ENCODE results near the gene ADARB2. TPM values are rescaled to one million over a fixed set of nuclear protein-coding genes. Genes with fewer than 3 reads are reported as not detected.

Gene ADARB2
- total RNA-seq, 1 donor from 2014 or later, result 1.8 TPM

- TF ChIP-seq CTCF (conservative IDR thresholded peaks at IDR 0.05), result no peak
- Mint-ChIP-seq H3K4me3 (no peak overlapping the region), H3K27ac (ENCODE audit: unreplicated experiment) (no peak overlapping the region), H3K27me3 (ENCODE audit: low read depth) (no peaks in the 10 kb centered on the region), H3K9me3 (peaks cover 3% of the 10 kb centered on the region), H3K4me1 (peaks cover 12% of the 10 kb centered on the region), H3K36me3 (ENCODE audit: low read depth) (no peaks in the 10 kb centered on the region)
- DNase-seq (ENCODE audit: low read depth, low spot score), result no peak
Measured at GRCh38 chr10:1627945-1628344, 109.4 kb downstream of the ADARB2 start.

GRCh38 chr10:1626835-1627234 lies 110.5 kb downstream of the ADARB2 start:
- DNase-seq (ENCODE audit: low read depth, low spot score), result no peak
- Mint-ChIP-seq H3K4me3 (no peak overlapping the region), H3K9me3 (peaks cover 3% of the 10 kb centered on the region), H3K27ac (ENCODE audit: unreplicated experiment) (peak overlapping the region; percentile 6), H3K27me3 (ENCODE audit: low read depth) (peaks cover 2% of the 10 kb centered on the region), H3K36me3 (ENCODE audit: low read depth) (peaks cover 2% of the 10 kb centered on the region), H3K4me1 (peaks cover 12% of the 10 kb centered on the region)
- no peak for TF ChIP-seq CTCF (conservative IDR thresholded peaks at IDR 0.05)

GRCh38 chr10:1626410-1626809 lies 110.9 kb downstream of the ADARB2 start:
- DNase-seq (ENCODE audit: low read depth, low spot score), result no peak
- H3K4me3 Mint-ChIP-seq, result no peak overlapping the region
- no peak for TF ChIP-seq CTCF (conservative IDR thresholded peaks at IDR 0.05)
- H3K4me1 Mint-ChIP-seq, result peaks cover 12% of the 10 kb centered on the region
- peaks cover 3% of the 10 kb centered on the region for H3K9me3 Mint-ChIP-seq
- H3K36me3 Mint-ChIP-seq (ENCODE audit: low read depth), result peaks cover 2% of the 10 kb centered on the region
- peaks cover 2% of the 10 kb centered on the region for H3K27me3 Mint-ChIP-seq (ENCODE audit: low read depth)
- no peak overlapping the region for H3K27ac Mint-ChIP-seq (ENCODE audit: unreplicated experiment)

- no peak overlapping the region for H3K27ac Mint-ChIP-seq (ENCODE audit: unreplicated experiment)
- peaks cover 12% of the 10 kb centered on the region for H3K4me1 Mint-ChIP-seq
- H3K9me3 Mint-ChIP-seq, result peaks cover 3% of the 10 kb centered on the region
- H3K4me3 Mint-ChIP-seq, result no peak overlapping the region
- peaks cover 2% of the 10 kb centered on the region for H3K27me3 Mint-ChIP-seq (ENCODE audit: low read depth)
- TF ChIP-seq CTCF (conservative IDR thresholded peaks at IDR 0.05), result no peak
- H3K36me3 Mint-ChIP-seq (ENCODE audit: low read depth), result peaks cover 2% of the 10 kb centered on the region
- no peak for DNase-seq (ENCODE audit: low read depth, low spot score)
Measured at GRCh38 chr10:1625731-1626130, 111.6 kb downstream of the ADARB2 start.

- Mint-ChIP-seq H3K27ac (ENCODE audit: unreplicated experiment) (no peak overlapping the region), H3K36me3 (ENCODE audit: low read depth) (peaks cover 2% of the 10 kb centered on the region), H3K4me3 (no peak overlapping the region), H3K9me3 (peaks cover 3% of the 10 kb centered on the region), H3K4me1 (peaks cover 8% of the 10 kb centered on the region), H3K27me3 (ENCODE audit: low read depth) (peaks cover 2% of the 10 kb centered on the region)
- TF ChIP-seq CTCF (conservative IDR thresholded peaks at IDR 0.05), result no peak
- no peak for DNase-seq (ENCODE audit: low read depth, low spot score)
Measured at GRCh38 chr10:1625079-1625478, 112.2 kb downstream of the ADARB2 start.

GRCh38 chr10:1624240-1624639 lies 113.1 kb downstream of the ADARB2 start:
- peaks cover 2% of the 10 kb centered on the region for H3K36me3 Mint-ChIP-seq (ENCODE audit: low read depth)
- H3K9me3 Mint-ChIP-seq, result no peaks in the 10 kb centered on the region
- no peak overlapping the region for H3K27ac Mint-ChIP-seq (ENCODE audit: unreplicated experiment)
- H3K4me1 Mint-ChIP-seq, result no peaks in the 10 kb centered on the region
- no peak overlapping the region for H3K4me3 Mint-ChIP-seq
- peaks cover 2% of the 10 kb centered on the region for H3K27me3 Mint-ChIP-seq (ENCODE audit: low read depth)
- no peak for DNase-seq (ENCODE audit: low read depth, low spot score)
- TF ChIP-seq CTCF (conservative IDR thresholded peaks at IDR 0.05), result no peak
